ENCODE data around the gene ALDH1L1.

Gene ALDH1L1

GRCh38 chr3:126082362-126083137 lies 97.8 kb downstream of the ALDH1L1 start:
- no peak for DNase-seq (ENCODE audit: low read depth)
- peak overlapping the region; percentile 73 for H3K4me3 ChIP-seq (ENCODE audit: low read length)
- TF ChIP-seq CTCF (conservative IDR thresholded peaks at IDR 0.05; ENCODE audit: low read length): no peak

GRCh38 chr3:126081618-126082361 lies 98.6 kb downstream of the ALDH1L1 start:
- no peak overlapping the region for H3K4me3 ChIP-seq (ENCODE audit: low read length)
- peak; percentile 36 for DNase-seq (ENCODE audit: low read depth)
- peak; percentile 37 for TF ChIP-seq CTCF (conservative IDR thresholded peaks at IDR 0.05; ENCODE audit: low read length)

- TF ChIP-seq CTCF (conservative IDR thresholded peaks at IDR 0.05; ENCODE audit: low read length): no peak
- DNase-seq (ENCODE audit: low read depth): no peak
- no peak overlapping the region for H3K4me3 ChIP-seq (ENCODE audit: low read length)
Measured at GRCh38 chr3:126080970-126081369, 99.4 kb downstream of the ALDH1L1 start.

- no peak for DNase-seq (ENCODE audit: low read depth)
- TF ChIP-seq CTCF (conservative IDR thresholded peaks at IDR 0.05; ENCODE audit: low read length): no peak
- no peak overlapping the region for H3K4me3 ChIP-seq (ENCODE audit: low read length)
Measured at GRCh38 chr3:126078866-126079265, 101.5 kb downstream of the ALDH1L1 start.

- no peak for DNase-seq (ENCODE audit: low read depth)
- H3K4me3 ChIP-seq (ENCODE audit: low read length): no peak overlapping the region
- no peak for TF ChIP-seq CTCF (conservative IDR thresholded peaks at IDR 0.05; ENCODE audit: low read length)
Measured at GRCh38 chr3:126077754-126078153, 102.6 kb downstream of the ALDH1L1 start.

- H3K4me3 ChIP-seq (ENCODE audit: low read length): no peak overlapping the region
- TF ChIP-seq CTCF (conservative IDR thresholded peaks at IDR 0.05; ENCODE audit: low read length): no peak
Measured at GRCh38 chr3:126076140-126076539, 104.2 kb downstream of the ALDH1L1 start.

GRCh38 chr3:126070146-126070545 lies 110.2 kb downstream of the ALDH1L1 start:
- no peak for TF ChIP-seq CTCF (conservative IDR thresholded peaks at IDR 0.05; ENCODE audit: low read length)
- DNase-seq (ENCODE audit: low read depth): no peak
- H3K4me3 ChIP-seq (ENCODE audit: low read length): no peak overlapping the region

More at GRCh38 chr3:126076140-126076539, 104.2 kb downstream of the ALDH1L1 start:
- DNase-seq (ENCODE audit: low read depth): no peak
